ENCODE measurements around the gene GUK1. TPM values are rescaled to one million over a fixed set of nuclear protein-coding genes. Genes with fewer than 3 reads are reported as not detected.
A peak's percentile ranks its signal among the peaks of the same experiment; 100 is the strongest.

The GUK1 gene
- total RNA-seq, 4 donors from 2014 or later = 384 to 510 (median 421) TPM

DNA sequence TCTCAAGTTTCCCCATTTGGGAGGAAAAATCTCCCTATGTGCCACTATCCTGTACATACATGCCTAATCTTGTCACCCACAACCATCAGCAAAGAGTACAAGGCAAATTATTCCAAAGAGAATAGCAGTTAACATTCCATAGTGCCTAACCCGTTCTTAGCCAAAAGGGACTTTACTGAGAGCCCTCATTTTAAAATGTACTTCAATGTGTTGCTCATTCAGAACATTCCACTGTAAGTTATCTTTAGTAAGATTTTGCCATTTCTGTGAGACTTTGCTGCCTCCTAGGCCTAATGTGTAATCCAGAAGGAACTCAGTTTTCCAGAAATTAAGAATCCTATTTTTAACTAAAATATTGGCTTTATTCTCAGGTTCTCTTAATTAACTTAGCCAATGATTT is 19.7 kb upstream of the GUK1 start:
- no peak for DNase-seq (ENCODE audit: low spot score in 2 of 2)
- H3K4me1 ChIP-seq = peaks cover 16% of the 10 kb centered on the region
- WGBS = 40% methylated on average over 1 of the region's 1 CpG
- no peaks in the 10 kb centered on the region for H3K27me3 ChIP-seq
- no peaks in the 10 kb centered on the region for H3K9me3 ChIP-seq
- H3K4me3 ChIP-seq = no peak overlapping the region
- TF ChIP-seq POLR2A (IDR thresholded peaks at IDR 0.05) (no peak), POLR2AphosphoS5 (IDR thresholded peaks at IDR 0.05) (no peak)
- TF ChIP-seq, protein P1, sequence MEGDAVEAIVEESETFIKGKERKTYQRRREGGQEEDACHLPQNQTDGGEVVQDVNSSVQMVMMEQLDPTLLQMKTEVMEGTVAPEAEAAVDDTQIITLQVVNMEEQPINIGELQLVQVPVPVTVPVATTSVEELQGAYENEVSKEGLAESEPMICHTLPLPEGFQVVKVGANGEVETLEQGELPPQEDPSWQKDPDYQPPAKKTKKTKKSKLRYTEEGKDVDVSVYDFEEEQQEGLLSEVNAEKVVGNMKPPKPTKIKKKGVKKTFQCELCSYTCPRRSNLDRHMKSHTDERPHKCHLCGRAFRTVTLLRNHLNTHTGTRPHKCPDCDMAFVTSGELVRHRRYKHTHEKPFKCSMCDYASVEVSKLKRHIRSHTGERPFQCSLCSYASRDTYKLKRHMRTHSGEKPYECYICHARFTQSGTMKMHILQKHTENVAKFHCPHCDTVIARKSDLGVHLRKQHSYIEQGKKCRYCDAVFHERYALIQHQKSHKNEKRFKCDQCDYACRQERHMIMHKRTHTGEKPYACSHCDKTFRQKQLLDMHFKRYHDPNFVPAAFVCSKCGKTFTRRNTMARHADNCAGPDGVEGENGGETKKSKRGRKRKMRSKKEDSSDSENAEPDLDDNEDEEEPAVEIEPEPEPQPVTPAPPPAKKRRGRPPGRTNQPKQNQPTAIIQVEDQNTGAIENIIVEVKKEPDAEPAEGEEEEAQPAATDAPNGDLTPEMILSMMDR (IDR thresholded peaks at IDR 0.05) = no peak
- H3K36me3 ChIP-seq = no peaks in the 10 kb centered on the region
- no peak overlapping the region for H3K27ac ChIP-seq

DNA sequence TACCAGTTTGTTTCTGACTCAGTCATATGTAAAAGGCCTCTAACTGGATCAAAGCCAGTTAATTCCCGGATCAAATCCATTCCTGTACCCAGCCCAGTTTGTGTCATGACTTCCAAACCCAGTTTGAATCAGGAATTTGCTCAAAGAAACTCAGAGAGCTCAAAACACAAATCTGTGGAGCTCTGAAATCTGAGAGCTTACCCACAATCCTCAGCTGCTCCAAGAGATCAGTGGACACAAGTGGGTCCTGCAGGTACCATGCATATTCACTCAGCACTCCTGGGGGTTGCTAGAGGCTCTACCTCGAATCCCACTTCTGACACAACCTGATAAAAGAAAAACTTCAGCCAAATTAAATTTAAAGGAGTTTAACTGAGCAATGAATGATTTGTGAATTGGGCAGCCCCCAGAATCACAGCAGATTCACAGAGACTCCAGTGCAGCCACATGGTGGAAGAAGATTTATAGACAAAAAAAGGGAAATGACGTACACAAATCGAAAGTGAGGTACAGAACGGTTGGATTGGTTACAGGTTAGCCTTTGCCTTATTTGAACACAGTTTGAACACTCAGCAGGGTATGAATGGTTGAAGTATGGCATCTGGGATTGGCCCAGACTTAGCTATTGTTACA is 19.1 kb upstream of the GUK1 start:
- TF ChIP-seq POLR2A (IDR thresholded peaks at IDR 0.05) = no peak
- no peak for TF ChIP-seq POLR2AphosphoS5 (IDR thresholded peaks at IDR 0.05)
- TF ChIP-seq, protein P1 (IDR thresholded peaks at IDR 0.05) = no peak
- no peak for TF ChIP-seq EP300 (IDR thresholded peaks at IDR 0.05)
- H3K27me3 ChIP-seq = no peaks in the 10 kb centered on the region
- WGBS = 47% methylated on average over 5 of the region's 5 CpGs
- H3K4me3 ChIP-seq = no peak overlapping the region
- H3K4me1 ChIP-seq = peaks cover 16% of the 10 kb centered on the region
- H3K27ac ChIP-seq = no peak overlapping the region
- H3K9me3 ChIP-seq = no peaks in the 10 kb centered on the region
- H3K36me3 ChIP-seq = no peaks in the 10 kb centered on the region
- DNase-seq (ENCODE audit: low spot score in 2 of 2) = peak in 1 of 2 donors; percentile 3

DNA sequence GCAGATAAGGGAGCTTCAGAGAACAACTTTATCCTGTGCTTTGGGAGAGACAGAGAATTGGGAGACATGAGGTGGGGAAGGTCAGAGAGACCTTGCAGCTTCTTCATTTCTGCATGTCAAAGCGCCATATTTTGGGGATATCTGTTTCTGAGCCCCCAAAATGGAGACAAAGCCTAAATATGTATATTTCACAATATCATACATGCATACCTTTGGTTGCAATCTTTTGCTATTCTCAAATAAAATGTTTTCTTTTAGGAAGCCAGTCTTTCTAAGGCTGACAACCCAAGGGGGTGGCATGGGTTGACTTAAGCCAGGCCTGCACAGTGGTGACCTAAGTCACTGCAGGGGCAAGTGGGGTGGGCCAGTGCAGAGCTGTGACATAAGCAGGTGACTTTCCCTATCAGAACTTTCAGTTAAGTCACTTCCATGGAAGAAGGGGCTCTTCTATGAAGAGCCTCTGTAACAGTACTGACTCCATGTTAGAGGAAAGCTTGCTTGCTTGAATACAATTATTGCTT is 17.1 kb upstream of the GUK1 start:
- Histone ChIP-seq H3K27me3 (no peaks in the 10 kb centered on the region), H3K9me3 (no peaks in the 10 kb centered on the region), H3K4me3 (no peak overlapping the region), H3K27ac (no peak overlapping the region), H3K4me1 (peaks cover 16% of the 10 kb centered on the region), H3K36me3 (no peaks in the 10 kb centered on the region)
- DNase-seq (ENCODE audit: low spot score in 2 of 2) = peak in 1 of 2 donors; percentile 7
- 70% methylated on average over 1 of the region's 1 CpG for WGBS
- TF ChIP-seq, protein P1 (IDR thresholded peaks at IDR 0.05) = no peak
- TF ChIP-seq POLR2A (IDR thresholded peaks at IDR 0.05) (no peak), EP300 (IDR thresholded peaks at IDR 0.05) (no peak), POLR2AphosphoS5 (IDR thresholded peaks at IDR 0.05) (no peak)

DNA sequence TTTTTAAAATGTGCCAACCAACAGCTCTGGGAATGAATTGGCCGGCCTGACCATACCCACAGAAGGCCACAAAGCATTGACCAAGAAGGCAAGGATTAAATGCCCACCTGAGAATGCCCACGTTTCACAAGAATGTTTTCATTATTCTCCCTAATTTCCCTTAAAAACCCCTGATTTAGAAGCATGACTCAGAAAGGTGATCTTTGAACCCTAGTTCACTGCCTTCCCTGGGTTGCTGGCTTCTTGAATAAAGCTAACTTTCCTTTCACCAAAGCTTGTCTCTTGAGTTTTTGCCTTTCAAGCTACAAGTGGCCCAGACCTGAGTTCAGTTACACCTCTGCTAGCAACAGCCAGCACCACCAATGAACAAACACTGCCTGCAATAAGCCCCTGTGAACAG is 16.6 kb upstream of the GUK1 start:
- Histone ChIP-seq H3K4me1 (peaks cover 16% of the 10 kb centered on the region), H3K4me3 (no peak overlapping the region), H3K9me3 (no peaks in the 10 kb centered on the region), H3K36me3 (no peaks in the 10 kb centered on the region), H3K27me3 (no peaks in the 10 kb centered on the region), H3K27ac (no peak overlapping the region)
- DNase-seq (ENCODE audit: low spot score in 2 of 2) = peak in 1 of 2 donors; percentile 3
- WGBS = 80% methylated on average over 2 of the region's 2 CpGs
- TF ChIP-seq POLR2A (IDR thresholded peaks at IDR 0.05) (no peak), EP300 (IDR thresholded peaks at IDR 0.05) (no peak), POLR2AphosphoS5 (IDR thresholded peaks at IDR 0.05) (no peak)
- TF ChIP-seq, protein P1 (IDR thresholded peaks at IDR 0.05) = no peak

DNA sequence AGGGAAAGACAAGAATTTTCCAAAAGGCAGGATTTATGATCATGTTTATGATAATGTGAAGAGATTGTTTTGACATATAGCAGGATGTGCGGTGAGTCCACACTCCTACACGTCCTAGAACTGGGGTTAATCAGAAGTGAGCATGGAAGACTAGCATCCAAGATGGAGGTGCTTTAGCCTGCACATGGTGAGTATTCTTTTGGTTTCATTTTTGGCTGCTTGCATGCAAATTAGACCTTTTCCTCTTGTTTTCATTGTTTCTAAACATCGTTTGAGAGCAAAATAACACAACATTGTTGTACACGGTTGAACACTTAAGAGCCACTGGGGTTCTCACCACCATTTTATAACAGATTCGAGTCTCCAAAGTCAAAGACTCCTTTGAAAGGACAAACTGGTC is 14.9 kb upstream of the GUK1 start:
- Histone ChIP-seq H3K36me3 (no peaks in the 10 kb centered on the region), H3K27ac (no peak overlapping the region), H3K4me3 (no peak overlapping the region), H3K9me3 (no peaks in the 10 kb centered on the region), H3K4me1 (peaks cover 11% of the 10 kb centered on the region), H3K27me3 (no peaks in the 10 kb centered on the region)
- 82% methylated on average over 5 of the region's 5 CpGs for WGBS
- TF ChIP-seq POLR2AphosphoS5 (IDR thresholded peaks at IDR 0.05) = no peak
- TF ChIP-seq POLR2A (IDR thresholded peaks at IDR 0.05) = no peak
- TF ChIP-seq, protein P1 (IDR thresholded peaks at IDR 0.05) = no peak
- no peak for TF ChIP-seq EP300 (IDR thresholded peaks at IDR 0.05)
- DNase-seq (ENCODE audit: low spot score in 2 of 2) = peak in 1 of 2 donors; percentile 0

Measured in suprapubic skin (tissue), 4 donors.